Measurements from ENCODE around the gene TINAGL1. TPM values are rescaled to one million over a fixed set of nuclear protein-coding genes. Genes with fewer than 3 reads are reported as not detected.
A peak's percentile ranks its signal among the peaks of the same experiment; 100 is the strongest.

TINAGL1 gene
- total RNA-seq (2021) = 2.5 TPM in 2 replicates
- long read RNA-seq = 0 reads

GRCh38 chr1:31576201-31576669 is at the start of gene TINAGL1:
TSS of gene TINAGL1 (plus strand) at chr1:31576515. CDS start at chr1:31577149, 634 bp downstream.
- Histone ChIP-seq H2BK12ac (ENCODE audit: insufficient read length, low read depth, low read length) (no peak within 1 kb of the TSS), H3K56ac (ENCODE audit: insufficient read length, low read depth, low read length) (no peak within 1 kb of the TSS), H2AK5ac (ENCODE audit: insufficient read length, low read length) (no peak within 1 kb of the TSS), H3K9ac (ENCODE audit: extremely low read depth, insufficient read length, low read length) (no peak within 1 kb of the TSS), H3K27me3 (ENCODE audit: insufficient read depth, low read length) (no peaks in the 10 kb centered on the region), H2BK120ac (ENCODE audit: low read depth, low read length, poor library complexity, severe bottlenecking) (no peak within 1 kb of the TSS), H2BK15ac (ENCODE audit: low read depth, low read length) (no peak within 1 kb of the TSS), H3K23me2 (ENCODE audit: insufficient read length, low read depth, low read length, poor library complexity, severe bottlenecking) (no peaks in the 10 kb centered on the region), H4K5ac (ENCODE audit: insufficient read length, low read depth, low read length) (no peak within 1 kb of the TSS), H2BK20ac (ENCODE audit: low read depth, low read length, poor library complexity, severe bottlenecking) (no peak within 1 kb of the TSS), H4K8ac (replicated peaks; ENCODE audit: insufficient read length, low read depth, low read length) (no peak within 1 kb of the TSS), H3K4me2 (ENCODE audit: insufficient read depth, insufficient read length, low read length) (peak within 1 kb of the TSS; percentile 46), H4K20me1 (ENCODE audit: control insufficient read depth, insufficient read depth, insufficient read length) (no peaks in the 10 kb centered on the region), H3K79me2 (ENCODE audit: insufficient read depth, low read length) (no peaks in the 10 kb centered on the region), H3K27ac (ENCODE audit: insufficient read length, low read depth, low read length) (no peak within 1 kb of the TSS), H3K14ac (ENCODE audit: insufficient read depth, low read length) (peak within 1 kb of the TSS; percentile 16; the same call in 1 of the 2 replicates), H3K9me3 (ENCODE audit: control insufficient read depth, low read depth, low read length) (no peaks in the 10 kb centered on the region), H3K23ac (ENCODE audit: insufficient read length, low read depth, low read length) (no peak within 1 kb of the TSS), H3K4me1 (ENCODE audit: insufficient read depth, low read length) (peaks cover 7% of the 10 kb centered on the region; the same call in 1 of the 2 replicates), H4K91ac (ENCODE audit: insufficient read length, low read depth, low read length) (no peak within 1 kb of the TSS), H3K18ac (ENCODE audit: insufficient read length, low read depth, low read length) (no peak within 1 kb of the TSS), H2BK5ac (ENCODE audit: insufficient read length, low read length) (no peak within 1 kb of the TSS), H3K4ac (ENCODE audit: low read depth, low read length) (no peak within 1 kb of the TSS), H3K79me1 (ENCODE audit: insufficient read depth, low read depth, low read length, poor library complexity, severe bottlenecking) (no peaks in the 10 kb centered on the region), H3T11ph (ENCODE audit: low read length) (no peak within 1 kb of the TSS), H2AFZ (ENCODE audit: low read length) (no peak within 1 kb of the TSS)
- H3K27me3 Mint-ChIP-seq (ENCODE audit: low read depth) = peaks cover 8% of the 10 kb centered on the region
- H3K4me1 Mint-ChIP-seq = peaks cover 23 to 37% of the 10 kb centered on the region in 2 experiments
- H3K4me3 Mint-ChIP-seq = peak within 1 kb of the TSS; percentile 38 to 77
- H3K27ac Mint-ChIP-seq = peak within 1 kb of the TSS in 2 of 3 experiments; percentile 68 to 78; a peak in 3 of 7 replicates
- no peaks in the 10 kb centered on the region for H3K9me3 Mint-ChIP-seq
- no peak for TF ChIP-seq CTCF (conservative IDR thresholded peaks at IDR 0.05)
- no peaks in the 10 kb centered on the region for H3K36me3 Mint-ChIP-seq (ENCODE audit: insufficient read depth in 1 of 3, low read depth in 3 of 3)
- WGBS (ENCODE audit: extremely low coverage, insufficient read length, low lambda C conversion rate) = no CpG with 5 or more reads among the region's 25 CpGs
- DNase-seq = peak; percentile 88

All from H9 (cell line).